ENCODE results near the gene IGF1R.

The IGF1R gene

DNA sequence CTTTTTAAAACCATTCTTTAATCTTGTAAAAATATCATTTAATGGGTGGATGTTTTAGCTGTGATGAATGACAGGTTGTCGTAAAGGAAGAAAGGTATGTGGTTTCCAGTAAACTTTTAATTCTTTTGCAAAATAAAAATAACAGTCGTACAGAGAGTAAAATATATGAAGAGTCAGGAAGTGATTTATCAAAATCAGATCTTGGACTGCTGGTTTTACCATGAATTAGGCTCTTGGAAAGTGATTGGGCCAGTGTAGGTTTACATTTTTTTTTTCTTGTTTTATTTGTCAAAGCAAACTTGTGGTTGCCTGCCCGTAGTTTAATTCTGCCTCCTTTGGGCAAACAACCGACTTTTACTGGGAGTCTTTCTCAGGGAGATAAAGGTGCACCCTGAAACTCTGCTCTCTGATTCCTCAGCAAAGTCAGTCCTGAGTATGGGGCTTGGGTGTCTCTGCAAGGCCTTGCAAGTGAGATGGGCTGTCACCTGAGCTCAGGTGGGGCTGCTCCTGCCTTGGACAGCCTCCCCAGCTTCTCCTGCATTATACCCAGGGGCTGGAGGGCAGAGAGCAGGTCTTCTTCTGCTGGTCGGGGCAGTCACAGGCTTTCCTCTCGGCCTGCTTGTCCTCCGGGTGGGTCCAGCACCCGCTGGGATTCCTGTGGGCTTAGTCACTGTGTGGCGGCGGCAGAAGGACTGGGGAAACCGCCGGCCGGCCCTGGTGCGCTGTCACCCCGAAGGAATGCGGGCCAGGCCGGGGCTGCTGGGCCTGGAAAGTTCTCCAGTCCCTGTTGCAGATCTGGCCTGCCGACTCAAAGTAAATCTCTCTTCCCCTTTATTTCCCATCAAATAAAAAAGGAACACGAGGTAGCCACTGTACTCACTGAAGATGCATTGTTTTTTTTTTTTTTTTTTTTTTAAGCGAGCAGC lies 79.0 kb downstream of the IGF1R start:
- DNase-seq (ENCODE audit: low read depth), result peak; percentile 89

DNA sequence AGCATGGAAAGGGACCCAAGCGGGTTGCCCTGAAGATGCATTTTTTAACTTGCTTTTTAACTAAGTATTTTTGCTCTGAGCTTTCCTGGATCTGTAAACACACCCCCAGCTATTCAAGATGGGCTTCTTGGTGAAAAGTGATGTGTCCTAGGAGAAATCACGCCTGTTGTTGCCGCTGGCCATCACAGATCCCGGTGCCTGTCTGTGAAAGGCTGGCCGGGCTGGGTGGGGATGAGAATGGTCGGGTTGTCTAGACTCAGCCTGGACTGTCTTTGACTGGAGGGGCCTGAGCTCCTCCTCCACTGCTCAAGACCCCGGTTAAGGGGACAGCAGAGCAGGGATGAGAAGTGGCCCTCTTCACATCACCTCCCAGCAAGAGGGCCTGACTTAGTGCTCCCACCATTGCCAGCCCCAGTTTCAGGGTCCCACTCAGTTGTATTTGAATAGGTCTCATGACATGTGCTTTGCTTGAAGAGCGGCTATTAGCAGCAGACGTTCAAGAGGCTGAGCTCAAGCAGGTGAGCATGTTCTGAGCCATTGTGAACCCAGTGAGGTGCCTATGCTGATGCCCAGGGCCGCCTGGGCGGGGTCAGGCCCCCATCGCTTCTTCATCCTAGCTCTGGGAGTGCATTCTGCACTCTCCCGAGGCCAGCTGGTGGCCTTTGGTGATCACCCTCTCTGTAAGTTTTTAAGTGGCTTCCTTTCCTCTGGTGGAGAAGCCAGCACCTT lies 79.9 kb downstream of the IGF1R start:
- DNase-seq (ENCODE audit: low read depth), result no peak

DNA sequence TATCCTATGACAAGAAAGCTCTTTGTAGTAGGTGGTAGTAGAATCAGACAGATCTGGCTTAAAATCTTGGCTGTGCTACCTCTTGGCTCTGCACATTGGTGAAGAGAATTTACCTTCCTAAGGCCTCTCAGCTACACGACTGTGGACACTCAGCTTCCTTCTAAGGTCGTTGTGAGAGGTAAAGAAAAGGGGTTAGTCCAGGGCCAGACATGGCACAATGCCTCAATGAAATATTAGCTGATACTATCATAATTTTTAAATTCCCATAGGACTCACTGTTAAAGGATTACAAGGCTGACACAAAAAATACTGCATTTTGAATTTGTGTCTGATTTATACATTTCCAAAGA lies 80.4 kb downstream of the IGF1R start:
- no peak for DNase-seq (ENCODE audit: low read depth)

DNA sequence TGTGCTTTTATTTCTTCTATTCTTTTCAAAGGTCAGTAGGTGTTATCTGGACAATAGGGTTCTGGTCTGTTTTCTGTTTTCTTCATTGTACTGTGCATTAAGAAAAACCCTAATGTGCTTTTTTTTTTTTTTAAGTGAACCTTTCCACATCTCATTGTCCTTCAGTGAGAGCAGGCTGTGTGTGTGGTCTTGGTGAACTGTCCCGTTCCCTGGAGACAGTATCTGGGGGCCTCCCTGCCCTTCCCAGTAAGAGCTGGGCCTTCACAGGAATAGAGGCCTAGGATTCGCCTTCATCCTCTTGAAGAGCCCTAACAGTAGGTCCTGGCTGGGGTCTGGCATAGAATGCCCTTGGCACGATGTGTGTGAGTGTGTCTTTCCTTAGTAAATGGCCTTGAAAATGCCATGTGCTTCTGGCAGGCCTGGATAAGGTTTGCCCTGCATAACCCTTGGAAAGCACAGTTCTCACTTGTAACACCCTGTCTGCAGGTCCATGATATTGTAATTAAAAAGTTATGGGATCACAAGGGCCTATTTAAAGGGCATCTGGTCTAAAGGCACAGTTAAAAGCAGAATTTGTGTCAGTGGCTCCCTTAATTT lies 81.2 kb downstream of the IGF1R start:
- no peak for DNase-seq (ENCODE audit: low read depth)

GRCh38 chr15:98730860-98731711 lies 82.7 kb downstream of the IGF1R start:
- no peak for DNase-seq (ENCODE audit: low read depth)

- no peak for DNase-seq (ENCODE audit: low read depth)
Observed at GRCh38 chr15:98731712-98732450, 83.5 kb downstream of the IGF1R start.

GRCh38 chr15:98733098-98733497 lies 84.8 kb downstream of the IGF1R start:
- DNase-seq (ENCODE audit: low read depth), result no peak

DNA sequence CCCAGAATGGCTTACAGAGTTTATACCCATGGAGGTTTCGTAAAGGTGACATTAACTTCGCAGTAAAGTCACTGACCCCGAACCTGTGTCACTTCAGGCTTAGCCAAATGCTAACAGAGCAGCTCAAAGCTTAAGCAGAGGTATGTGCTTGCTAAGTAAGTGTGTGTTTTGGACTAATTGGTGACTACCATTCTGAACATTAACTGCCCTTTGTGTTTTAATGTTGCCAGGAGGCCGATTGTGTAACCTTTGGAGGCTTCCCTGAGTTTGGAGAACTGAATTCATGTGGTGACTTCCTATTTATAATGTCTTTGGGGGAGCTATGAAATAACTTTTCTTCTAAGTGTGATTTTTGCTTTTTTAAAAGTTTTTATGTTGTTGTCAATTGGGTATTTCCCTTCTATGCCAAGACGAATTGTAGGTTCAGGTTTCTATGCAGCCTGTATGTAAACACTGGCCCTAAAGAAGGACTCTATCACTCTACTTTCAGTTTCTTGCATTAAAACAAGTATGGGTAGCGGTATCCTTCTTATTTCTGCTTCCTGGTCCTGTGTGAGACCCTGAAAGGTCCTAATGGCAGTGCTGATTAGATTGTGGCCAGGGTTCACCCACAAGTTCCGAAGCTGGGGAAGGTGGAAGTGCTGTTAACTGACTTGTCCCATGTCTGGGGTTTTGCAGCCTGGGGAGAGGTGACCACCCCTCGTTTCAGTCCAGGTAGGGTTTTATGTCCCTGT lies 86.3 kb downstream of the IGF1R start:
- peak; percentile 40 for DNase-seq (ENCODE audit: low read depth)

DNA sequence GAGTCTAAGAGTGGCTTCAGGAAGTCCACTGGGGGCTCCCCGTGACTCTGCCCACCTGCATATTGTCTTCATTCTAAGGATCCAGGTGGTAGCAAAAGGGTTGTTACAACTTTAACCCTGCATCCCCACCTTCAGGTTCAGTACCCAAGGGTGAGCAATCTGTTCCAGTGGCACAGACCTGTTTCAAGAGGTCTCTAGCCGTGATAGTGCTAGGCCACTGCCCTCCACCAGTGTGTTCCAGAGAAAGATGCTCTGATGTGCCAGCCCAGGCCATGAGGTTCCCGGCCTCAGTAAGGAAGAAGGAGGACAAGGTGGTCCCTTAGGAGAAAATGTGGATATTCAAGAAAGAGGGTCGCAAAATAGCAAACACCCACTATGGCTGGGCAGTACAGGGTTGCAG lies 87.0 kb downstream of the IGF1R start:
- DNase-seq (ENCODE audit: low read depth), result no peak

DNA sequence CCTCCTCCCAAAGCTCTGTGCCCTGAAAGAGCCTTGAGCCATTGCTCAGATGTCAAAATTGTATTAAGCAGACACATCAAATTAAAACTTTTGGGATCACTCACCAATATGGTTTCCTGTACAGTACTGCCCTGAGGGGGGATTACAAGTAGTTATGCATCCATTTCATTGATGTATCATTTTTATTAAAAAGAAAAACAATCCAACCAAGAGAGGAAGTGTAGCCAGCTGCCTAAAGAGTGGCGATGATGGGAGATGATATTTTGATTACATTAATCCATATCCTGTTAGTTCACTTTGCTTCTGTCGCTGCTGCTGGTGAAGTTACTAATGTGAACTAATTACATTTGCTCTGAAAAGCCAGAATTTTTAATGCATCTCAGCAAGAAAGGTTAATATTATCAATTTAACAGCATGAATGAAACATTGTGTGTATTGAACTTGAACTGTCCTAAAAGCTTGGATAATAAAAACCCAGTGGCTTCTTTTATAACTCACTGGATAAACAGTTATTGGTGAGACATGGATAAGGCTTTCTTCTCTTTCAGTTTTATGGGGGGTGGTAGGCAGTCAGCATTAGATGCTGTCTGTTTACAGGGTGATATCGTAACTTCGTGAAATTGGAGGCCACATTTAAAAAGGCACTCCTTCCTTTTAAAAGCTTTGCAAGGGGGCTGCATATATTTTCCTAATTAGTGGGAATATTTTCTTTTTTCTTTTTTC lies 87.7 kb downstream of the IGF1R start:
- no peak for DNase-seq (ENCODE audit: low read depth)

GRCh38 chr15:98737159-98737558 lies 88.8 kb downstream of the IGF1R start:
- DNase-seq (ENCODE audit: low read depth), result no peak

DNA sequence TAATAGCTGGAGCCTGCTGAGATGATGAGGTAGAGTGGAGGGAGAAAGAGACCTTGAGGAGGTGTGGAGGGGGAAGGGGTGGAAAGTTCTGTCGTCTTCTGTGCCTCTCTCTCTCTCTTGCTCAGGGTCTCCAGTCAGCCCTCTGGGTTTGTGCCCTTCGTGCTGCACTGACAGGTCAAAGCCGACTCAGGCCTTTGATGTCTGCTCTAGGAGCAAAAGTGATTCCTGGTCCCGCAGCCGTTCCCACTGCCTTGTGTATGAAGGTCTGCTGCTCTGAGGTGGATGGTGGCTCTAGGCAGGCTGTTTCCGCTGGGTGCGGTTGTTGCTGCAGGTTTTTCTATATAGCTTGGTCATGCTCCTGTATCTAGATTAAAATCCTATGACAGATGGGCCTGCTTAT lies 89.4 kb downstream of the IGF1R start:
- DNase-seq (ENCODE audit: low read depth), result no peak

GRCh38 chr15:98738689-98739401 lies 90.5 kb downstream of the IGF1R start:
- DNase-seq (ENCODE audit: low read depth), result no peak

GRCh38 chr15:98740295-98740694 lies 92.0 kb downstream of the IGF1R start:
- DNase-seq (ENCODE audit: low read depth), result no peak

DNA sequence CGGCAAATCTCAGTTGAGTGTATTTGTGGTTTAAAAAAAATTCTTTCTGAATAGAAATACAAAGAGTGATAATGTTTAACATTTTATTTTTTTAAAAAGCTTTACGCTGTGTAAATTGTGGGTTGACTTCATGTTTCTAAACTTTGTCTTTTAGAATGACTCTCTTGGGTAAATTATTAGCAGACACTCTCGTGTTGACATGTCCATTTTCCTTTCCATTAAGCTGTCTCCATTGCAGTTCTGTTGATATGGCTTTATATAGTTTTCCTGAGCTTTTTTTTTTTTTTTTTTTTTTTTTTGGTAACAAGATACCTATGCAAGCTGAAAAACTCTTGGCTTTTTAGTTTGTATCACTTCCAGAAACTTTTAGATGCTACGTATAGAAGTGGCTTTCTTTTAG lies 92.6 kb downstream of the IGF1R start:
- DNase-seq (ENCODE audit: low read depth), result no peak

DNA sequence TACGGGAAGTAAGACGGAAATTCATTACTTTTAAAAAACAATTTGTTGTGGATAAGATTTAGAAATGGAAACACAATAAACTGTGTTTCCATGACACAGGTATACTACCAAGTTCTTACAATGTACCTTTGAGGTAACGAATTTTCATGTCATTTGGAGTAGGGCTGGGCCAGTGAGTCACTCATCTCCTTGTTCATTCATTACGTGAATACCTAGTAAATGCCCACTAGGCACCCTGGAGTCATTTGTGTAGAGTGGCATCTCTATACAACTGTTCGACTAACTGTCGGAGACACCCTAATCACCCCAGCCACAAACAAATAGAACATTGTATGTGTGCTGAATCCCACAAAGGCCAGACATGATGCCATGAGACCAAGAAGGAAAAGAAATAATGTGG lies 94.8 kb downstream of the IGF1R start:
- DNase-seq (ENCODE audit: low read depth), result no peak

GRCh38 chr15:98744506-98744905 lies 96.2 kb downstream of the IGF1R start:
- no peak for DNase-seq (ENCODE audit: low read depth)

DNA sequence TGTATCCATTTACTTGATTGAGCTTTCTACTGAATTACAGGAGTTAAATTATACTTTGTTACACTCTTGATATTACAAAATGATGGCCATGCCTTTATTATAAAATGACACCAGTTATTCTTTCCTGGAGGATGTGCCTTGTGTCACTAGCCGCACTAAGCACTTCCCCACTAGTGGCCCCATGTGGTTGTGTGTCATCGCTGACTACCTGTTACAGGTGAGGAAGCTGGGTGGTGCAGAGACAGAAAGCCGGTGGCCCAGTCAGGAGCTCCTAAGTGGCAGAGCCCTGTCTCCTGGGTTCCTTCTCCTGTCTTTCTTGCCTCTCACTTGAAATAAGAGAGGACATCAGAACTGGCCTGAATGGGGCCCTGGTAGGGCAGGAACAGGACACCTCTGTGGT lies 96.8 kb downstream of the IGF1R start:
- DNase-seq (ENCODE audit: low read depth), result no peak

DNA sequence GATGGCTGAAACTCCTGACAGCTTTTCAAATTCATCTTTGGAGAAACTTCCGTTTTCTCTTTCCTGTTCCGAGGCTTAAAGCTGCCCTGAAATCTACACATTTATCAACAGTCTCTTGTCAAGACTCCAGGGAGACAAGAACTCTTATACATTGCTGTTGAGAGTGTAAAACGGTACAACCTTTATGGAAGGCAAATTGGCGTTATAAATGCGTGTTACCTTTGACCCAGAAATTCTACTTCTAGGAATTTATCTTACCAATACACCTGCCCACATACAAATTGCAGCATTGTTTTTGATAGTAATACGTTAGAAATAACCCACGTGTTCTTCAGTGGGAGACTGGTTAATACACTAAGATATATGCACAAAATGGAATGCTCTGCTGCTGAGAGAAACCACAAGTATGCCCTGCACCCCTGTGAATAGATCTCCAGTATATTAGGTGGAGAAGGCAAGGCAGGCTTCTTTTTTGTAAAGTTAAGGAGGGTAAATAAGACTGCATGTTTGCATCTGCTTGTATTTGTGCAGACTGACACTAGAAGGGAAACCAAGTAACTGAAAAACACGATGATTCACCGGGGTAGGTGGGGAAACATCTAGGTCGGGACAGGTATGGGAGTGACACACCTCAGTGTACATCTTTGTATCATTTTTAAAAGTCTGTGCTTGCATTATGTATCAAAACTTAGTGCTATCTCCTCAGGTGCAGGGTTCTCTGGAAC lies 97.5 kb downstream of the IGF1R start:
- DNase-seq (ENCODE audit: low read depth), result no peak
